Heart right ventricle (tissue), 16 donors: ENCODE measurements around the gene TIE1. TPM values are rescaled to one million over a fixed set of nuclear protein-coding genes. Genes with fewer than 3 reads are reported as not detected.

Experiments
- ATAC-seq, 8 donors: fragments of 200-7000 bp; cut with Tn5 transposase; one replicate each; pipeline ENCODE4 v1.9.1; 2020; ENCODE audit warnings: mild to moderate bottlenecking in 8 of 8, moderate library complexity in 8 of 8, moderate number of reproducible peaks in 1 of 8
- DNase-seq, 2 donors: peaks; one replicate each; pipeline ENCODE4 v3.0.0-alpha.2; 2020
- H3K27ac ChIP-seq, 10 donors: fragments of 200-600 bp; sonication (generic) in 2 of 10; one replicate each; pipeline versions ENCODE4 v1.5.0 to v1.8.0; 2020 to 2022; ENCODE audit warnings: mild to moderate bottlenecking in 3 of 10
- H3K27me3 ChIP-seq, 7 donors: fragments of 200-600 bp; one replicate each; pipeline ENCODE4 v1.8.0; 2021 to 2022; ENCODE audit warnings: mild to moderate bottlenecking in 2 of 7
- H3K36me3 ChIP-seq, 9 donors: fragments of 200-600 bp; sonication (generic) in 1 of 9; one replicate each; pipeline versions ENCODE4 v1.5.0 to v1.8.0; 2020 to 2022; ENCODE audit warnings: mild to moderate bottlenecking in 2 of 9
- H3K4me1 ChIP-seq, 9 donors: fragments of 200-600 bp; sonication (generic) in 1 of 9; one replicate each; pipeline versions ENCODE4 v1.5.0 to v1.8.0; 2020 to 2022; ENCODE audit warnings: mild to moderate bottlenecking in 4 of 9
- H3K4me3 ChIP-seq, 10 donors: fragments of 200-600 bp; sonication (generic) in 2 of 10; one replicate each; pipeline versions ENCODE4 v1.5.0 to v1.8.0; 2020 to 2022; ENCODE audit warnings: mild to moderate bottlenecking in 7 of 10, moderate library complexity in 2 of 10
- H3K9me3 ChIP-seq, 11 donors: fragments of 200-600 bp in 10 of 11; sonication (generic) in 2 of 11; one replicate each; pipeline versions ENCODE4 v1.5.0 to v1.8.0; 2013 to 2022; ENCODE audit warnings: mild to moderate bottlenecking in 2 of 11, control low read depth in 1 of 11, moderate library complexity in 1 of 11
- WGBS, 2 donors: extraction: QIAGEN DNeasy Blood & Tissue Kit; methylation state at CpG; one replicate each; pipeline ENCODE4 v1.1.7; 2013; ENCODE audit warnings: inconsistent platforms in 1 of 2; 5-methylcytosine and 5-hydroxymethylcytosine counted together
- intact Hi-C, 10 donors: fragments of 100-400 bp; cut with DNase I; formaldehyde crosslinking; loops; one replicate each; pipeline versions ENCODE4 v1.11.1 to v1.14.2; 2022
- polyA plus RNA-seq, 2 donors: library from polyadenylated mRNA; stranded (reverse); fragments of 200-250 nt; gene quantifications; one replicate each; pipeline ENCODE4 v1.2.3, GENCODE V29; 2013
- total RNA-seq, 10 donors: library from RNA; stranded (reverse); fragmentation: NEBNext Ultra II Directional in 3 of 10; extraction: Animal tissue kit (Norgen Biotek cat#: 25700) in 3 of 10; gene quantifications; one replicate each; pipeline versions ENCODE4 v1.2.1 to v1.2.4, GENCODE V29; 2021 to 2023
- TF ChIP-seq, protein P1 (sequence below), 9 donors: fragments of 200-600 bp; sonication (generic) in 2 of 9; IDR thresholded peaks; one replicate each; pipeline versions ENCODE4 v1.5.0 to v1.8.0; 2021 to 2022; ENCODE audit warnings: antibody characterized with exemption in 9 of 9, mild to moderate bottlenecking in 5 of 9, moderate library complexity in 1 of 9
- donor health status: Arrhythmogenic right ventricular cardiomyopathy.
- donor health status: ischemic (EF 13 %, LVEDD 7.1; RV severe dilation, severe dysfunction).
- donor health status: healthy with polysubstance abuse.
- donor health status: DM: no; HTN: yes; CAD: no.
- donor health status: DM: no; HTN: no; CAD: no.
- donor health status: ischemic (EF 25% LVEDD 6.9; RV normal size, moderate dysfunction).
- donor health status: ischemic (EF 25% LVEDD 5.7; RV mildly dilated, moderate dysfunction).
- donor health status: healthy.
- donor health status: DM: yes; HTN: yes; CAD: no.
- donor health status: Ischemic cardiomyopathy.
- donor health status: ischemic (EF 35%, LVEDD 5.7; RV mildly dilated, moderate dysfunction).
- donor health status: nonischemic (EF 11% LVEDD 7.7; RV severe dilation, severe dysfunction).
- donor health status: DM: yes; HTN: yes; CAD: no.
- donor health status: PGD.
- donor health status: ischemic (EF 29% LVEDD 5.4; RV normal size, mild dysfunction).
- donor health status: nonischemic (EF 23%, LVEDD 6.1; RV moderate dilation, normal function).

TIE1 gene
- total and polyA plus RNA-seq, 12 donors, result 19.9 to 55.8 (median 32.0) TPM

DNA sequence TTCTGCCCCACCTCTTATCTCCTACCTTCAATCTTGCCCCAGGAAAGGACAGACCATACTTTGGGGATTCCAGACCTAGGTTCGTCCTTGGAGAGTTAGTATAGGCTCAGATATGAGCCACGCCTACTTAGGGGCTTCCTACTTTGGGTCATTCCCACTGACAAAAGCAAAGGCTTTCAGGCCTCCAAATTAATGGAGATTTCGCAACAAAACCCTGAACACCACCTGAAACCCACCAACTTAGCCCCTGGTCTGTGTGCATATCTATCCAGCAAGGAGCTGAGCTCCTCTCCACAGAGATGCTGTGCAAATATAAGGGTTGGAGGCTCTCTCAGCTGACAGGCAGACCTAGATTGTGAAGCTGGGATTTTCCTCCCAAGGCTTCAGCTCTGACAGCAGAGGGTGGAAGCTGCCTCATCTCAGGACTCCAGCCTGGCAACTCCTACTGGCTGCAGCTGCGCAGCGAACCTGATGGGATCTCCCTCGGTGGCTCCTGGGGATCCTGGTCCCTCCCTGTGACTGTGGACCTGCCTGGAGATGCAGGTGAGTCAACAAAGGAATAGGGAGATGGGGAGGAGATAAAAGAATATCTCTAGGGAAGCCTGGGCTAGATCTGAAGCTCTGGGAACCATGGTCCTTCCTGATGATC, 38.9 kb downstream of the TIE1 start:
- intact Hi-C loops, result loop anchor here in 1 of 10 donors (5.0 kb wide), 1 partner anchor 37 kb away; the partner anchor contains the start of gene TIE1
- Histone ChIP-seq H3K27me3 (no peaks in the 10 kb centered on the region), H3K36me3 (no peaks in the 10 kb centered on the region), H3K9me3 (no peaks in the 10 kb centered on the region), H3K27ac (no peak overlapping the region), H3K4me3 (no peak overlapping the region), H3K4me1 (peaks cover 4 to 21% (median 16%) of the 10 kb centered on the region in 9 donors)
- TF ChIP-seq, protein P1, sequence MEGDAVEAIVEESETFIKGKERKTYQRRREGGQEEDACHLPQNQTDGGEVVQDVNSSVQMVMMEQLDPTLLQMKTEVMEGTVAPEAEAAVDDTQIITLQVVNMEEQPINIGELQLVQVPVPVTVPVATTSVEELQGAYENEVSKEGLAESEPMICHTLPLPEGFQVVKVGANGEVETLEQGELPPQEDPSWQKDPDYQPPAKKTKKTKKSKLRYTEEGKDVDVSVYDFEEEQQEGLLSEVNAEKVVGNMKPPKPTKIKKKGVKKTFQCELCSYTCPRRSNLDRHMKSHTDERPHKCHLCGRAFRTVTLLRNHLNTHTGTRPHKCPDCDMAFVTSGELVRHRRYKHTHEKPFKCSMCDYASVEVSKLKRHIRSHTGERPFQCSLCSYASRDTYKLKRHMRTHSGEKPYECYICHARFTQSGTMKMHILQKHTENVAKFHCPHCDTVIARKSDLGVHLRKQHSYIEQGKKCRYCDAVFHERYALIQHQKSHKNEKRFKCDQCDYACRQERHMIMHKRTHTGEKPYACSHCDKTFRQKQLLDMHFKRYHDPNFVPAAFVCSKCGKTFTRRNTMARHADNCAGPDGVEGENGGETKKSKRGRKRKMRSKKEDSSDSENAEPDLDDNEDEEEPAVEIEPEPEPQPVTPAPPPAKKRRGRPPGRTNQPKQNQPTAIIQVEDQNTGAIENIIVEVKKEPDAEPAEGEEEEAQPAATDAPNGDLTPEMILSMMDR (IDR thresholded peaks at IDR 0.05), result no peak
- DNase-seq (no peak), ATAC-seq (no peak)
- WGBS, 2 donors, result 95% methylated on average over 6 of the region's 6 CpGs

DNA sequence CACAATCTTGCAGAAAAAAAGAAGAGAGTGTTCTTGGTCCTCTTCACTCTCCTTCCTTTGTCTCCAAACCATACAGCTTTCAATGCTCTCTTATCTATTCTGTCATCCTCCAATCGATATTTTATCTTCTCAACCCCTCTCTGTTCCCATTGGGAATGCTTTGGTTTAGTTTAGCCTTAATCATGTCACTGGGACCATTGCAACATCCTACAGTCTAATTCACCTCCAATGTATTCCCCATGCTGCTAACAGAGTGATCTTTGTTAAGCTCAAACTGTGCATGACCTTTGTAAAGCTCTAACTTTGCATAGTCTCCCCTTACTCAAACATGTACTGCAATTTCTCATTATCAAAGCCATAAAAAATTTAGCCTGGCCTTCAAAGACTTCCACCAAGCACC, 39.8 kb downstream of the TIE1 start:
- DNase-seq (no peak), ATAC-seq (no peak)
- 54 to 66% methylated on average over 1 of the region's 1 CpG for WGBS, 2 donors
- intact Hi-C loops, result loop anchor here in 1 of 10 donors (5.0 kb wide), 1 partner anchor 38 kb away; the partner anchor contains the start of gene TIE1
- Histone ChIP-seq H3K9me3 (no peaks in the 10 kb centered on the region), H3K4me1 (peaks cover 7 to 29% (median 19%) of the 10 kb centered on the region in 9 donors), H3K36me3 (no peaks in the 10 kb centered on the region), H3K27me3 (no peaks in the 10 kb centered on the region), H3K27ac (no peak overlapping the region), H3K4me3 (no peak overlapping the region)
- TF ChIP-seq, protein P1 (IDR thresholded peaks at IDR 0.05), result no peak

DNA sequence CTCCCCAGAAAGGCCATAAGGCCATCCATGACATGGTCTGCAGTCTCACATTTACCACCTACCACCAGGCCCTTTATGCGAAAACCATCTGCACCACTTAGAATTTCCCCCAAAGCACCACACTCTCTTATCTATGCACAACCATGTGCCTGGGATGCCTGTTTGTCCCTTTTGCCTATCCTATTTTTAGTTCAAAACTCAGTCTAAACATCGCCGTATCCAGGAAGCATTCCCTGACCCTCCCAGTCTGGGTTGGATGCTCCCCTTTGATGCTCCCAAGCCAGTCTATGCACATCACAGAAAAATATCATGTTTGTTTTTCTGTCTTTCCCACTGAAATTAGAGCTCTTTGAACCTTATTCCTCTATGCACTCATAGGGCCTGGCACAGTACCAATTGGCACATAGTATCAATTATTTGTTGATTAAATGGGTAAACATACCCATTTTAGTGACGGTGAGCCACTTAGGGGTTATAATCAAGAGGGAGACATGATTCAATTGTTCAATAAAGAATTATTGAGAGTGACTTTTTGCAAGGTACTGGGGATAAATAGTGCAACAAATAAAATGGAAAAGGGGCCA, 43.6 kb downstream of the TIE1 start:
- TF ChIP-seq, protein P1 (IDR thresholded peaks at IDR 0.05), result no peak
- Histone ChIP-seq H3K4me3 (peak overlapping the region in 1 of 10 donors; percentile 3), H3K36me3 (no peaks in the 10 kb centered on the region), H3K9me3 (no peaks in the 10 kb centered on the region), H3K27ac (peak overlapping the region; percentile 79 to 98 (median 88)), H3K4me1 (peaks cover 10 to 56% (median 25%) of the 10 kb centered on the region in 9 donors), H3K27me3 (no peaks in the 10 kb centered on the region)
- DNase-seq (peak in 1 of 2 donors; percentile 60), ATAC-seq (peak; percentile 33 to 79 (median 66))
- intact Hi-C loops, result loop anchor here in 1 of 10 donors (5.0 kb wide), 1 partner anchor 42 kb away; the partner anchor contains the start of gene TIE1
- 26 to 33% methylated on average over 4 of the region's 4 CpGs for WGBS, 2 donors

DNA sequence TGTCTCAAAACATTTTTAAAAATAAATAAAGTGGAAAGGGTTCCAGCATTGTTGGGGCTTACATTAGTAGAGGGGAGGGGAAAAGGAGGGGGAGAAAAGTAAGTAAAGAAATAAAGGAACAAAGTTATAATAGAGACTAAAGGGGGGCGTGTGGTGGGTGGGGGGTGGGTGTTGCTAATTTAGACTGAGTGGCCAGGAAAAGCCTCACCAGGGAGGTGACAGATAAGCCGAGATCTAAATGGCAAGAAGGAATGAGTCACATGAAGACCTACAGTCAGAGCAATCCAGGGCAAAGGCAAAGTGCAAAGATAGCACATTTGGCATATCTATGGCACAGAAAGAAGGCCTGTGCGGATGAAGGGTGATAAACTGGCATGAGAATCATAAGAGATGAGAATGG, 44.3 kb downstream of the TIE1 start:
- H3K27ac ChIP-seq, result peak overlapping the region; percentile 79 to 98 (median 88)
- H3K4me3 ChIP-seq, result no peak overlapping the region
- ATAC-seq, result peak in 6 of 8 donors; percentile 13 to 43 (median 32)
- no peaks in the 10 kb centered on the region for H3K36me3 ChIP-seq
- intact Hi-C loops, result loop anchor here in 3 of 10 donors (5.0 kb wide), 3 partner anchors 43 to 108 kb away; partner anchors contain the start of gene TIE1 (in 1 of the 3)
- DNase-seq, result peak in 1 of 2 donors; percentile 48
- H3K27me3 ChIP-seq, result no peaks in the 10 kb centered on the region
- TF ChIP-seq, protein P1 (IDR thresholded peaks at IDR 0.05), result no peak
- peaks cover 10 to 64% (median 28%) of the 10 kb centered on the region in 9 donors for H3K4me1 ChIP-seq
- WGBS, 2 donors, result 35 to 45% methylated on average over 3 of the region's 3 CpGs
- H3K9me3 ChIP-seq, result no peaks in the 10 kb centered on the region
